GM21526 (cell line): ENCODE results near the gene SNRPD2.
A peak's percentile ranks its signal among the peaks of the same experiment; 100 is the strongest.
"Not testable (repeated sequence)": the region's sequence is repeated elsewhere in the genome, so short reads cannot be mapped to it uniquely, and the experiment has no call there.

Experiments
- ATAC-seq: cut with Tn5 transposase; IDR thresholded peaks from one replicate; pipeline ENCODE4 v1.9.1; 2021; ENCODE audit warnings: moderate library complexity; ENCODE audit not compliant: unreplicated experiment, low FRiP score

Gene SNRPD2

DNA sequence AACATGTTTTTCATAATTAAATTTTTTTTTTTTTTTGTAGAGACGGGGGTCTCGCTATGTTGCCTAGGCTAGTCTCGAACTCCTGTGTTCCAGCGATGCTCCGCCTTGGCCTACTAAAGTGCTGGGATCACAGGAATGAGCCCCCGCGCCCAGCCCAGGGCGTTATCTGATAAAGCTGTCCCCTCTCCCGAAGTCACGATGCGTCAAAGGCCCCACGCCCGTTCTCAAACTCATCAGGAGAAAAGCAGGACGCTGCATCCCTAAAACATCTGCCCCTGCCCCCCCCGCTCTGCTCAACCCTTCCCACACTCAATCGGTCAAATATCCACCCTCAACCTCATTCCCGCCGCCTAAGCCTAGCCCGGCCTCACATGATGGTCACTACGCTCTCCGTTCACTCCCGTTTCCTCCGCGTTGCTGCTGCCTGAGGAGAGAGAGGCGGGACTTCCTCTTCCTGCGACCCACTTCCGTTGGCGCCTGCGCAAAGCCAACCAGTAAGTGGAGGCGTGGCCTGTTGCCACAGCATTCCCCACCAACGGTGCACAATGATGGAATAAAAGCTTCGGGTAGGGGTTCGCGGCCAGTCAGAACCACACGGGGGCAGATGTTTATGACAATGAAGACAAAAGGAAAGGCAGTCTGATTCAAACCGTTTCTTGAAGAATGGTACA is at the start of gene SNRPD2:
Gene SNRPD2 (minus strand): TSS at position 438 of the 671 bp plus-strand sequence. CDS start 65 bp downstream, at position 373.
- ATAC-seq: peak; percentile 48

DNA sequence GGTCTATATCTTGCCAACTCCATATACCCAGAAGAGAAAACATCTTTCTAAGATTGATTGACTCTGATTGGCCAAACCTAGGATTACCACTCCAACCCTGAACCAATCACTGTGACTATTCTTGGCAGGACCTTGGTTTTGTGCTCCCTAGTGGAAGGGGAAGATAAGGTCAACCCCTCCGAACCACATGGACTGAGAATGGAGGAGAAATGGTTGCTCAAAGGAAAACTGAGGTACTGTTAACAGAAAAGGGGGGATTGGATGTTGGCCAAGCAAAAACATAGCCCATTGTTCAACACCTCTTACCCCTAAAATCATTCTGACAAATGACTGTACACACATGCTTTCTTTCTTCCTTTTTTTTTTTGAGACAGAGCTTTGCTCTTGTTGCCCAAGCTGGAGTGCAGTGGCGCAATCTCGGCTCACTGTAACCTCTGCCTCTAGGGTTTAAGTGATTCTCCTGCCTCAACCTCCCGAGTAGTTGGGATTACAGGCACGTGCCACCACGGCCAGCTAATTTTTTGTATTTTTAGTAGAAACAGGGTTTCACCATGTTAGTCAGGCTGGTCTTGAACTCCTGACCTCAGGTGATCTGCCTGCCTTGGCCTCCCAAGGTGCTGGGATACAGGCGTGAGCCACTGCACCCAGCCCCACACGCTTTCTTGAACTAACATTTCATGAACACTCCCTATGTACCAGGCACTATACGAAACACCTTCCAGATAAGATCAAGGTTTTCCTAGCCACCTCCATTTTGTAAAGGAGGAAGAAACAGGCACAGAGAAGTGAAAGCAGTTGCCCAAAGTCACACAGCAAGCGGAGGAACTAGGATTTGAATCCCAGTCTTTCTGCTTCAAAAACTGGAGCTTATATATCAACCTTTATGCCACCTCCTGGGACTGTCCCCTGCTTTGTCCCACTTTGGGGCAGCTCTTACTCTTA is 48.0 kb upstream of the SNRPD2 start:
- no peak for ATAC-seq

DNA sequence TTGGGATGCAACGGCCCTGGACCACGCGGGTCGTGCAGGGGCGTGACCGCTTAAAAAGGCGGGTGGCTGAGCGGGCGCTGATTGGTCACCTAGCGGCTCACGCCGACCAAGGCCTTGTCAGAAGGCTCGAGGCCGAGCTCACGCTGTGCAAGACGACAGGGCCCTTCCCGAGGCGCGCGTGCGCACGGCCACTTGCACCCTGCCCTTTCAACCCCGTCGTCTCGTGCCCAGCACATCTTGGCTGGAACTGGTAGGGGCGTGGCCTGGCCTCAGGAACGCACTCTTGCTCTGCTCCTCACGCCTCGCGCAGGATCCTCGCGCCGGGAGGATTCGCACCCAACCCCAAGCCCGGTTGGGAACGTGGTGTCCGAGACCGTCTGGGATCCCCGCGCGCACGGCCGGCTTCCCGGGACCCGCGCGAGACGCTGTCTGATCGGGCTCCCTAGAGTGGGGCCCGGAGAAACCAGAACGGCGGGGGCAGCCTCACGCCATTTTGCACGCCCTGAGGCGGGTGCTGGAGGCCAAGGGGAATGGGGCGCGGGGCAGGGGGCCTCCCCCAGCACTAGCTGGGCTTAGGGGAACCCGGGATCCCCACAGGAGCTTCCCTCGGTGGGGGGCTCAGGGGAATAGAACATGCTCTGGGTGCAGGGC is 41.5 kb upstream of the SNRPD2 start, which contains the start of gene MEIOSIN:
Gene MEIOSIN (plus strand): TSS at position 280 of the 651 bp plus-strand sequence. CDS start 1,938 bp downstream, outside the sequence.
- no peak for ATAC-seq

GRCh38 chr19:45730368-45731288 is 38.9 kb upstream of the SNRPD2 start, which contains the start of gene FBXO46:
TSS of gene FBXO46 (minus strand) at chr19:45730896. CDS start at chr19:45713495, 17,401 bp downstream.
- ATAC-seq: peak; percentile 67

GRCh38 chr19:45729800-45730290 is 38.1 kb upstream of the SNRPD2 start:
- no peak for ATAC-seq

GRCh38 chr19:45728683-45729082 is 36.9 kb upstream of the SNRPD2 start:
- not testable (repeated sequence) for ATAC-seq

- ATAC-seq: not testable (repeated sequence)
Measured at GRCh38 chr19:45720065-45720464, 28.3 kb upstream of the SNRPD2 start.

GRCh38 chr19:45717983-45718650 is 26.4 kb upstream of the SNRPD2 start:
- ATAC-seq: no peak

DNA sequence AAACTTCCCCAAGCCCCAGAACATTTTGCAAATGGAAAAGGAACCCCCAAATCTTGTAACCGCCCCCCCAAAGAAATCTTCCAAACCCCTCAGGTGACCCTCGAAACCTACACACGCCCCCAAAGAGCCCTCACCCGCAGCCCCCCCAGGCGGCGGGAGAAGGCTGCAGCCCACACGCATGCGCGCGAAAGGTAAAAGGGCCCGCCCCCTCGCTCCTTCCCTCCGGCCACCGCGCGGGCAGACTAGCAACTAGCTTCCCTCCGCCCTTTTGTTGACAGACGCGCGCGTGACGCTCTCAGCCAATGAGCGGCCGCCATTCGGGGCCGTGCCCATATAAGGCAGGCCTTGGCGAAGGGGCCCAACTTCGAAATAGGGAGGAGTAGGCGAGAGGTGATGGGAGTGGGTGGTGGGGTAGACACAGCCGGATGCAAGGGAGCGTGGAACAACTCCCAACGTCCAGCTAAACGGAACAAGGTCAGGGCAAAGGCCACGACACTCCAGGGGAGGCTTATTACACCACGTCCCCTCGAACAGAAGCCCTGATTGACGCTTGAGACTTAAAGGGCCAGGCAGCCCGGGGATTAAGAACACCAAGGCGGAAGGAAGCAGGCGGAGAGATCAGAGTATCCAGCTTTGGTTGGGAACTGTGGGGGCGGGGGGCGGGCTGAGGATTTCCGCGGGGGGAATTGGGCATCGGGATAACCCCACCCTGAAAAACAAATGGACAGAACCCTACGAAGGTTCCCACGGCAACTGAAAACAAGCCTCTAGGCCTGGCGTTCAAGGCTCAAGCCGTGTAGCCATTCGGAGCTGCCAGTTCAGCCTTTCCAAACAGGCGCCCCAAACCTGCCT is 25.6 kb upstream of the SNRPD2 start:
- peak; percentile 76 for ATAC-seq

- no peak for ATAC-seq
Measured at GRCh38 chr19:45716359-45717130, 24.8 kb upstream of the SNRPD2 start.

DNA sequence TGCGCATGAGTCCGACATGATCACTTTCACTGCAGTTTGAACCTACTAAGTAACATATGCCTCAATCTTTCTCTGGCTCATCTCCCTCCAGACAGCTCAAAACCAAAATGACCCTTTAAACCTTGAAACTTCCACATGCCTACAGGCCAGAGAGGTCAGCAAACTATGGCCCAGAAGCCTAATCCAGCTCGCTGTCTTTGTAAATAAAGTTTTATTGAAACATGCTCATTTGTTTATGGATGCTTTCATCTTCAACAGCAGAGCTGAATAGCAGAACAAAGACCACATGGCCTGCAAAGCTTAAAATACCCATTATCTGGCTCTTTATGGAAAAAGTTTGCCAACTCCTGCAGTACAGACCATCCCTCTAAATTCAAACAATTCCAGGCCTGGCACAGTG is 23.4 kb upstream of the SNRPD2 start:
- no peak for ATAC-seq

DNA sequence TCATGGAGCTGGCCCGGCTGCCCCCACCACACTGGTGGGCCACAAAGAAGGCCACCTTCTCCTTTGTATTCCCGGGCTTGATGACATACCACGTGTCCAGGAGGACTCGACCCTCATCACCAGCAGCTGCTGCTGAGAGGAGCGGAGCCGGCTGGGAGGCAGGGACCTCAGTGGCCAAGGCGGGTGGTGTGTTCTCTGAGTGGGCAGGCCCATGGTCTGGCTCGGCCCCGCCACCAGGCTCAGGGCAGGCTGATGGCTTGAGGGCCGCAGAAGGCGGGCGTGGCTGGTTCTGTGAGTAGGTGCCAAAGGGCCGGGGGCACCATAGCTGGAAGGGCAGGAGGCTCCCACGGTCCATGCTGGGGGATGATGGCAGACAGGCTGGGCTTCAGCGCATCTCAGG is 21.4 kb upstream of the SNRPD2 start:
- no peak for ATAC-seq

- no peak for ATAC-seq
Measured at GRCh38 chr19:45712699-45713067, 20.9 kb upstream of the SNRPD2 start.

- no peak for ATAC-seq
Measured at GRCh38 chr19:45711851-45712698, 20.3 kb upstream of the SNRPD2 start.

DNA sequence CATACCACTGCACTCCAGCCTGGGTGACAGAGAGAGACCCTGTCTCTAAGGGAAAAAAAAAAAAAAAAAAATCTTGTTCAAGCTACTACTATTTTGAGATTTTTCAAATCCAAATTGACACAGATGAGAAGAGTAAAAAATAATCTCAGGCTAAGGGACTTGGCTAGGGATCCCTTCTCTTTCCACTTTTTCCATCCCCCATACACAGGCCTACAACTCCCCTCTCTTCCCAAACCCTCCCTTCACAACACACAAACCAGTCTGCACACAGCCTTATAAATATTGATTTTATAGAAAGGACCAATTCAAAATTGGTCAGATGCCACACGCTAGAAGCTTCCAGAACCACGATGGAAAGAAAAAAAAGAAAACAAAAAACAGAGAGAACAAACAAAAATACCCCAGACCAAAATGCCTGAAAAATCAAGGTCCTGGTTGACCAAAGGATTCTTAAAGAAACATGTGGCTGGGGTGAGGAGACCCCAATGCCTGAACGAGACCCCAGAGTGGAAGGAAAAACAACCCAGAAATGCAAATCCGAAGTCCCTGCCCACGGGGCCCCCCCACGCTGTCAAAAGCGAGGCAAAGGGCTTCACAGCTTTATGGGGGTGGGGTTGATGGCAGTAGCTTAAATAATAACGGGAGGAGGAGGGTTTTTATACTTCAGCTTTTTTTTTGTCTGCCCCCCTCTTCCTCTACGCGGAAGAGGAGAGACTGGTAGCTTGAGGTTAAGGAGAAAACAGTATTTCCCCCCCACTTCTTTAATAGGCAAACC is 18.8 kb upstream of the SNRPD2 start:
- ATAC-seq: no peak
